ENCODE results near the gene SLC6A3. TPM values are rescaled to one million over a fixed set of nuclear protein-coding genes. Genes with fewer than 3 reads are reported as not detected.

SLC6A3 gene
- total RNA-seq, 1 donor from 2014 or later: 0.10 TPM

DNA sequence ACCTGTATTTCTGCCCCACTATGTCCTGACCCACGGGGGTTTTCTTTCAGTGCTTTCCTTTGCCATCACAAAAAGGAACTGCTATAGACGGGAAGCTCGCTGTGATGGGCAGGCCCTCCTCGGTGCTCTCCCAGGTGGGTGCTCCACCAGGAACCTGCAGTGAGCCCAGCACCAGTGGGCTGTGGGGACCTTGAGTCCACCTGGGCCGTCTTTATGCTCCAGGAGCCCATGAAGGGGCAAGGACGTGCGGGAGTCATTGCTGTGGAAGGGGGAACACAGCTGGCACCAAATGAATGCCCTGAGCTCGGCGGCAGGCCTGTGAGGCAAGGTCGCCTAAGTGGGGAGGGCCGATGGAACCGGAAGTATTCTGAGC, 36.7 kb upstream of the SLC6A3 start:
- TF ChIP-seq, protein P1, sequence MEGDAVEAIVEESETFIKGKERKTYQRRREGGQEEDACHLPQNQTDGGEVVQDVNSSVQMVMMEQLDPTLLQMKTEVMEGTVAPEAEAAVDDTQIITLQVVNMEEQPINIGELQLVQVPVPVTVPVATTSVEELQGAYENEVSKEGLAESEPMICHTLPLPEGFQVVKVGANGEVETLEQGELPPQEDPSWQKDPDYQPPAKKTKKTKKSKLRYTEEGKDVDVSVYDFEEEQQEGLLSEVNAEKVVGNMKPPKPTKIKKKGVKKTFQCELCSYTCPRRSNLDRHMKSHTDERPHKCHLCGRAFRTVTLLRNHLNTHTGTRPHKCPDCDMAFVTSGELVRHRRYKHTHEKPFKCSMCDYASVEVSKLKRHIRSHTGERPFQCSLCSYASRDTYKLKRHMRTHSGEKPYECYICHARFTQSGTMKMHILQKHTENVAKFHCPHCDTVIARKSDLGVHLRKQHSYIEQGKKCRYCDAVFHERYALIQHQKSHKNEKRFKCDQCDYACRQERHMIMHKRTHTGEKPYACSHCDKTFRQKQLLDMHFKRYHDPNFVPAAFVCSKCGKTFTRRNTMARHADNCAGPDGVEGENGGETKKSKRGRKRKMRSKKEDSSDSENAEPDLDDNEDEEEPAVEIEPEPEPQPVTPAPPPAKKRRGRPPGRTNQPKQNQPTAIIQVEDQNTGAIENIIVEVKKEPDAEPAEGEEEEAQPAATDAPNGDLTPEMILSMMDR (IDR thresholded peaks at IDR 0.05; ENCODE audit: unreplicated experiment): no peak
- Mint-ChIP-seq H3K4me1 (ENCODE audit: unreplicated experiment) (peaks cover 4% of the 10 kb centered on the region), H3K4me3 (ENCODE audit: unreplicated experiment) (no peak overlapping the region), H3K9me3 (ENCODE audit: unreplicated experiment) (no peaks in the 10 kb centered on the region), H3K27ac (ENCODE audit: unreplicated experiment) (peak overlapping the region; percentile 31), H3K27me3 (ENCODE audit: unreplicated experiment) (peaks cover 10% of the 10 kb centered on the region), H3K36me3 (ENCODE audit: low read depth, unreplicated experiment) (peaks cover 14% of the 10 kb centered on the region)
- DNase-seq (ENCODE audit: low spot score): no peak

DNA sequence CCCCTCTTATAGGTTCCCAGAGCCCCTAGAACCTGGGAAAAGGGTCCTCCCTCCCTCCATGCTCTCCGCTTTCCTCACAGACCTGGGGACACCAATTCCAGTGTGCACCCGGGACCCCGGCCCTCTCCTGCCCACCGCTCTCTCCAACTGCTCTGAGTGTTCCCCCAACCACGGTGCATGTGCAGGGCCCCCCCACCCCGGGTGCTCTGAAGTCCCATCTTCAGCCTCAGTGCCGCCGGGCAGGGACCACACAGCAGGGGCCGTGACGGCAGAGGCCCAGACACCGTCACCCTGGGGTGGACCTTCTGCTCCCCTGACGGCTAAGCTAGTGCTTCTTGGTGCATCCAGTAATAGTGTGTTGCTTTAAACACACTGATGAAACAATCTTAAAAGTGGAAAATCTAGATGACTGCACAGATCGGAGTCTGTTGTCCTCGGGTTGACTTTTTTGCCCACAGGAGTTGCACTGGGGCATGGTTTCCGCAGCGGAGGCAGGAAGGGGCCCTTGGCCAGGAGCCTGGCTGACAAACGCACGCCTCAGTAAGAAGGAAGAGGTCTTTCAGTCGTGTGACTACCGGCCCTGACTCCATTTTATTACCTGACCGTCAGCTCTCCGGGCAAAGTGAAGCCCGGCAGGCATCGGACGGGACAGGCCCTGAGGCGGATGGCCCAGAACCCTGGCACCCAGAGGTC, 36.2 kb upstream of the SLC6A3 start:
- H3K4me1 Mint-ChIP-seq (ENCODE audit: unreplicated experiment): peaks cover 4% of the 10 kb centered on the region
- no peak overlapping the region for H3K4me3 Mint-ChIP-seq (ENCODE audit: unreplicated experiment)

DNA sequence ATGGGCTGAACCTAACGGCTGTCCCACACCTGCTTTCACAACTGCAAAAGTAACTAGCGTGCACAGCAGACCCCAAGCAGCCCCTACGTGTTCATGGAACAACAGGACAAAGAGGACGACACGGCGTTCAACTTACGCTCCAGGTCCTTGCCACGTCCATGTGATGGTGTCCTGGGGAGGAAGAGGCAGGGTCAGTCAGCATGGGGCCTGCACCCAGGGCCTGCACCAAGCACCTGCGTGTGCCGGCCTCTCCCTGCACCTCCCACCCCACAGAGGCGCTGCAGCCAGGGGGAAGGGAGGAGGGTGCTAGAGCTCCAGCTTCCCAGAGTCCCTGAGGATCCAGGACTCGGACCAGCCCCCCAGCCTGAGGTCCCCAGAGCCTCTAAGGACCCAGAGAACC, 35.6 kb upstream of the SLC6A3 start:
- H3K9me3 Mint-ChIP-seq (ENCODE audit: unreplicated experiment): no peaks in the 10 kb centered on the region
- peaks cover 4% of the 10 kb centered on the region for H3K4me1 Mint-ChIP-seq (ENCODE audit: unreplicated experiment)
- H3K4me3 Mint-ChIP-seq (ENCODE audit: unreplicated experiment): no peak overlapping the region
- peaks cover 6% of the 10 kb centered on the region for H3K27me3 Mint-ChIP-seq (ENCODE audit: unreplicated experiment)
- peaks cover 14% of the 10 kb centered on the region for H3K36me3 Mint-ChIP-seq (ENCODE audit: low read depth, unreplicated experiment)
- H3K27ac Mint-ChIP-seq (ENCODE audit: unreplicated experiment): no peak overlapping the region
- TF ChIP-seq, protein P1 (IDR thresholded peaks at IDR 0.05; ENCODE audit: unreplicated experiment): no peak
- no peak for DNase-seq (ENCODE audit: low spot score)

More for the DNA sequence above, 36.2 kb upstream of the SLC6A3 start:
- Mint-ChIP-seq H3K36me3 (ENCODE audit: low read depth, unreplicated experiment) (peaks cover 14% of the 10 kb centered on the region), H3K27me3 (ENCODE audit: unreplicated experiment) (peaks cover 8% of the 10 kb centered on the region), H3K9me3 (ENCODE audit: unreplicated experiment) (no peaks in the 10 kb centered on the region), H3K27ac (ENCODE audit: unreplicated experiment) (peak overlapping the region; percentile 31)
- TF ChIP-seq, protein P1 (IDR thresholded peaks at IDR 0.05; ENCODE audit: unreplicated experiment): no peak
- no peak for DNase-seq (ENCODE audit: low spot score)

DNA sequence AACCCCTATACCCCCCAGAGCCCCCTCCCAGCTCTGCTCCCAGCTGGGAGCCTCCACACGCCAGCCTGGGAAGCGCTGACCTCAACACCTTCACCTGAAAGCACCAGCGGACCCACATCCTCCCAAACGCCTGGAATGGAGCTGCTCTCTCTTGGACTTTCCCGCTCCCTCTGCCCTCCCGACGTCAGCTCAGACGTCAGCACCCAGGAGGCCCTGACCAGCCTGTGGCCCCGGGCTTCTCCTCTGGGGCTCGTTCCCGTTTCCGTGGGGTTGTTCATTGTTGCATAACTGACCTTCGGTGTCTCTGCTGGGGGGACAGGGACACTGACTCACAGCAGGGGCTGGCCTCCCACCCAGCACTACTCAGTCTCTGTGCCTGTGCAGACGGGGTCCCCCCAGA, 35.0 kb upstream of the SLC6A3 start:
- Mint-ChIP-seq H3K9me3 (ENCODE audit: unreplicated experiment) (no peaks in the 10 kb centered on the region), H3K4me3 (ENCODE audit: unreplicated experiment) (no peak overlapping the region), H3K36me3 (ENCODE audit: low read depth, unreplicated experiment) (peaks cover 14% of the 10 kb centered on the region), H3K27ac (ENCODE audit: unreplicated experiment) (no peak overlapping the region), H3K27me3 (ENCODE audit: unreplicated experiment) (peaks cover 6% of the 10 kb centered on the region), H3K4me1 (ENCODE audit: unreplicated experiment) (peaks cover 4% of the 10 kb centered on the region)
- DNase-seq (ENCODE audit: low spot score): no peak
- TF ChIP-seq, protein P1 (IDR thresholded peaks at IDR 0.05; ENCODE audit: unreplicated experiment): no peak

DNA sequence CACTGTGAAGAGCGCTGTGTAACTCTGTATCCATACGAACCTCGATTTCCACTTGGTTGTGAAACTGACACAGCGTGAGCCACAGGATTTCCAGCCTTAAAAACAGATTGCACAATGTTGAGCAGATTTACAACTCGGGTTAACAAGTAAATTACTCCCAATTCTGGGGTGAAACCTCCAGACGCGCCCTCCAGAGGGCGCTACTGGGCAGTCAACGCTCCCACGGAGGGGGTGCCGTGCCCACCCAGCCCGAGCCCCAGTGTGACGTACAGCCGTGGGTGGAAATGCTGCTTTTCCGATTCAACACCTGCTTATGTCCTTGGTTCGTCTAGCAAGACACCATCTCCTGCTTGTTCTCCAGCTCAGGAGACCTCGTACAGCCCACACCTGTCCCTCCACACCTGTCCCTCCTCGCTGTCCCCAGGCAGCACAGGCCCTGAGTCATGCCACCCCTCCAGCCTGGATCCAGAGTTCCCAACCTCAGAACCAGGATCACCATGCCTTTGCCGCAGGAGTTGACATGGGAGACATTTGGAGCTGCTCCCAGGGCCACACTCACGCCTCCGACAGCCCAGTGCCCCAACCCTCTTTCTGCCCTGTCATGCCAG, 34.4 kb upstream of the SLC6A3 start:
- no peaks in the 10 kb centered on the region for H3K9me3 Mint-ChIP-seq (ENCODE audit: unreplicated experiment)
- peaks cover 4% of the 10 kb centered on the region for H3K4me1 Mint-ChIP-seq (ENCODE audit: unreplicated experiment)
- no peak overlapping the region for H3K4me3 Mint-ChIP-seq (ENCODE audit: unreplicated experiment)
- peak; percentile 63 for DNase-seq (ENCODE audit: low spot score)
- no peak overlapping the region for H3K27ac Mint-ChIP-seq (ENCODE audit: unreplicated experiment)
- H3K36me3 Mint-ChIP-seq (ENCODE audit: low read depth, unreplicated experiment): peaks cover 18% of the 10 kb centered on the region
- TF ChIP-seq, protein P1 (IDR thresholded peaks at IDR 0.05; ENCODE audit: unreplicated experiment): peak; percentile 78
- H3K27me3 Mint-ChIP-seq (ENCODE audit: unreplicated experiment): peaks cover 6% of the 10 kb centered on the region

Measured in endothelial cell (in vitro differentiated cells).